Panc1 (cell line): ENCODE results near the gene DNAJC13.

ENCODE experiments used
- POLR2AphosphoS5 ChIP-seq: IDR thresholded peaks from 2 replicates; pipeline ENCODE4 v1.6.1; 2012; ENCODE audit warnings: mild to moderate bottlenecking, low read depth, low read length, moderate library complexity
- SIN3A ChIP-seq: IDR thresholded peaks from 2 replicates; pipeline ENCODE4 v1.6.1; 2012; ENCODE audit warnings: low read depth, mild to moderate bottlenecking, low read length, moderate library complexity, borderline replicate concordance; ENCODE audit not compliant: insufficient read depth
- TF ChIP-seq, protein P1 (sequence below): fragments of 450-650 bp; IDR thresholded peaks from 2 replicates; pipeline ENCODE4 v1.5.1; 2017; ENCODE audit warnings: mild to moderate bottlenecking
- TF ChIP-seq, protein P2 (sequence below), 2 experiments: IDR thresholded peaks; 2 replicates each; pipeline ENCODE4 v1.6.1; 2011 to 2012; ENCODE audit warnings: low read depth in 2 of 2, control low read depth in 1 of 2, low read length in 1 of 2, mild to moderate bottlenecking in 1 of 2, moderate library complexity in 1 of 2; ENCODE audit not compliant: insufficient read depth in 1 of 2

DNA sequence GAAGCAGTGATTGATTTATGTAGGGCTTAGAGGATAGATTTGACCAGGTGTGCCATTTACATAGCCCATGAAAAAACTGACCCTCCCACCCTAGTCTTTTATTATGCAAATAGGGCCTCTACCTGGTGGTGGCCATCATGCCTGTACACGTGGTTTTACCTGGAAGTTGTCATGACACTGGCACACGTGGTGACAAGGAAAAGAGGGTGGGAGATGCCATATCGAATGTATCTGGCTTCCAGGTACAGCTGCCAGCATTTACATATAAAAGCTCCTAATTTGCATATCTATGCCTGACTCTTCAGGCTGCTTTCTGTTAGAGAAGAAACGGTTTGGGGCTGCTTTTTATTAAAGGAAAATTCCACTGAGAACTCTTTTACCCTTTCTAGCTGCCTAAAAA is 35.0 kb upstream of the DNAJC13 start:
- TF ChIP-seq, protein P1, sequence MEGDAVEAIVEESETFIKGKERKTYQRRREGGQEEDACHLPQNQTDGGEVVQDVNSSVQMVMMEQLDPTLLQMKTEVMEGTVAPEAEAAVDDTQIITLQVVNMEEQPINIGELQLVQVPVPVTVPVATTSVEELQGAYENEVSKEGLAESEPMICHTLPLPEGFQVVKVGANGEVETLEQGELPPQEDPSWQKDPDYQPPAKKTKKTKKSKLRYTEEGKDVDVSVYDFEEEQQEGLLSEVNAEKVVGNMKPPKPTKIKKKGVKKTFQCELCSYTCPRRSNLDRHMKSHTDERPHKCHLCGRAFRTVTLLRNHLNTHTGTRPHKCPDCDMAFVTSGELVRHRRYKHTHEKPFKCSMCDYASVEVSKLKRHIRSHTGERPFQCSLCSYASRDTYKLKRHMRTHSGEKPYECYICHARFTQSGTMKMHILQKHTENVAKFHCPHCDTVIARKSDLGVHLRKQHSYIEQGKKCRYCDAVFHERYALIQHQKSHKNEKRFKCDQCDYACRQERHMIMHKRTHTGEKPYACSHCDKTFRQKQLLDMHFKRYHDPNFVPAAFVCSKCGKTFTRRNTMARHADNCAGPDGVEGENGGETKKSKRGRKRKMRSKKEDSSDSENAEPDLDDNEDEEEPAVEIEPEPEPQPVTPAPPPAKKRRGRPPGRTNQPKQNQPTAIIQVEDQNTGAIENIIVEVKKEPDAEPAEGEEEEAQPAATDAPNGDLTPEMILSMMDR: no peak
- TF ChIP-seq POLR2AphosphoS5 (no peak), SIN3A (no peak)
- TF ChIP-seq, protein P2, sequence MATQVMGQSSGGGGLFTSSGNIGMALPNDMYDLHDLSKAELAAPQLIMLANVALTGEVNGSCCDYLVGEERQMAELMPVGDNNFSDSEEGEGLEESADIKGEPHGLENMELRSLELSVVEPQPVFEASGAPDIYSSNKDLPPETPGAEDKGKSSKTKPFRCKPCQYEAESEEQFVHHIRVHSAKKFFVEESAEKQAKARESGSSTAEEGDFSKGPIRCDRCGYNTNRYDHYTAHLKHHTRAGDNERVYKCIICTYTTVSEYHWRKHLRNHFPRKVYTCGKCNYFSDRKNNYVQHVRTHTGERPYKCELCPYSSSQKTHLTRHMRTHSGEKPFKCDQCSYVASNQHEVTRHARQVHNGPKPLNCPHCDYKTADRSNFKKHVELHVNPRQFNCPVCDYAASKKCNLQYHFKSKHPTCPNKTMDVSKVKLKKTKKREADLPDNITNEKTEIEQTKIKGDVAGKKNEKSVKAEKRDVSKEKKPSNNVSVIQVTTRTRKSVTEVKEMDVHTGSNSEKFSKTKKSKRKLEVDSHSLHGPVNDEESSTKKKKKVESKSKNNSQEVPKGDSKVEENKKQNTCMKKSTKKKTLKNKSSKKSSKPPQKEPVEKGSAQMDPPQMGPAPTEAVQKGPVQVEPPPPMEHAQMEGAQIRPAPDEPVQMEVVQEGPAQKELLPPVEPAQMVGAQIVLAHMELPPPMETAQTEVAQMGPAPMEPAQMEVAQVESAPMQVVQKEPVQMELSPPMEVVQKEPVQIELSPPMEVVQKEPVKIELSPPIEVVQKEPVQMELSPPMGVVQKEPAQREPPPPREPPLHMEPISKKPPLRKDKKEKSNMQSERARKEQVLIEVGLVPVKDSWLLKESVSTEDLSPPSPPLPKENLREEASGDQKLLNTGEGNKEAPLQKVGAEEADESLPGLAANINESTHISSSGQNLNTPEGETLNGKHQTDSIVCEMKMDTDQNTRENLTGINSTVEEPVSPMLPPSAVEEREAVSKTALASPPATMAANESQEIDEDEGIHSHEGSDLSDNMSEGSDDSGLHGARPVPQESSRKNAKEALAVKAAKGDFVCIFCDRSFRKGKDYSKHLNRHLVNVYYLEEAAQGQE (IDR thresholded peaks at IDR 0.05; ENCODE audit: insufficient read depth in 1 of 2, low read depth in 2 of 2, low read length in 1 of 2): no peak
